ENCODE data around the gene THSD7A.

Gene THSD7A

DNA sequence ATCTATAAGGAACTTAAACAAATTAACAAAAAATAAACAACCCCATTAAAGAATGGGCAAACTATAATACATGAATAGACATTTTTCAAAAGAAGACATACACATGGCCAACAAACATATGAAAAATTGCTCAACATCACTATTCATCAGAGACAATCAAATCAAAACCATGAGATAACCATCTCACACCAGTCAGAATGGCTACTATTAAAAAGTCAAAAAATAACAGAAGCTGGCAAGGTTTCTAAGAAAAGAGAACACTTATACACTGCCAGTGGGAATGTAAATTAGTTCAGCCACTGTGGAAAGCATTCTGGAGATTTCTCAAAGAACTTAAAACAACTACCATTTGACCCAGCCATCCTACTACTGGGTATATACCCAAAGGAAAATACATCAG is 280.5 kb downstream of the THSD7A start:
- no peak overlapping the region for H3K27ac ChIP-seq
- no peak for TF ChIP-seq ZFX (IDR thresholded peaks at IDR 0.05; ENCODE audit: borderline replicate concordance)
- TF ChIP-seq, protein P1, sequence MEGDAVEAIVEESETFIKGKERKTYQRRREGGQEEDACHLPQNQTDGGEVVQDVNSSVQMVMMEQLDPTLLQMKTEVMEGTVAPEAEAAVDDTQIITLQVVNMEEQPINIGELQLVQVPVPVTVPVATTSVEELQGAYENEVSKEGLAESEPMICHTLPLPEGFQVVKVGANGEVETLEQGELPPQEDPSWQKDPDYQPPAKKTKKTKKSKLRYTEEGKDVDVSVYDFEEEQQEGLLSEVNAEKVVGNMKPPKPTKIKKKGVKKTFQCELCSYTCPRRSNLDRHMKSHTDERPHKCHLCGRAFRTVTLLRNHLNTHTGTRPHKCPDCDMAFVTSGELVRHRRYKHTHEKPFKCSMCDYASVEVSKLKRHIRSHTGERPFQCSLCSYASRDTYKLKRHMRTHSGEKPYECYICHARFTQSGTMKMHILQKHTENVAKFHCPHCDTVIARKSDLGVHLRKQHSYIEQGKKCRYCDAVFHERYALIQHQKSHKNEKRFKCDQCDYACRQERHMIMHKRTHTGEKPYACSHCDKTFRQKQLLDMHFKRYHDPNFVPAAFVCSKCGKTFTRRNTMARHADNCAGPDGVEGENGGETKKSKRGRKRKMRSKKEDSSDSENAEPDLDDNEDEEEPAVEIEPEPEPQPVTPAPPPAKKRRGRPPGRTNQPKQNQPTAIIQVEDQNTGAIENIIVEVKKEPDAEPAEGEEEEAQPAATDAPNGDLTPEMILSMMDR (IDR thresholded peaks at IDR 0.05) = no peak

DNA sequence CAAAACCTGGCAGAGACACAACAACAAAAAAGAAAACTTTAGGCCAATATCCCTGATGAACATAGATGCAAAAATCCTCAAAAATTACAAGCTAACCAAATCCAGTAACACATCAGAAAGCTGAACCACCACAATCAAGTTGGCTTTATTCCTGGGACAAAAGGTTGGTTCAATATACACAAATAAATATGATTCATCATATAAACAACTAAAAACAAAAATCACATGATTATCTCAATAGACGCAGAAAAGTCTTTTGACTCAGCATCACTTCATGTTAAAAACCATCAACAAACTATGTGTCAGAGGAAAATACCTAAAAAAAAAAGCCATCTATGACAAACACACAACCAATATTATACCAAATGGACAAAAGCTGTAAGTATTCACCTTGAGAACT is 283.5 kb downstream of the THSD7A start:
- TF ChIP-seq, protein P1 (IDR thresholded peaks at IDR 0.05) = no peak
- TF ChIP-seq ZFX (IDR thresholded peaks at IDR 0.05; ENCODE audit: borderline replicate concordance) = no peak
- no peak overlapping the region for H3K27ac ChIP-seq

DNA sequence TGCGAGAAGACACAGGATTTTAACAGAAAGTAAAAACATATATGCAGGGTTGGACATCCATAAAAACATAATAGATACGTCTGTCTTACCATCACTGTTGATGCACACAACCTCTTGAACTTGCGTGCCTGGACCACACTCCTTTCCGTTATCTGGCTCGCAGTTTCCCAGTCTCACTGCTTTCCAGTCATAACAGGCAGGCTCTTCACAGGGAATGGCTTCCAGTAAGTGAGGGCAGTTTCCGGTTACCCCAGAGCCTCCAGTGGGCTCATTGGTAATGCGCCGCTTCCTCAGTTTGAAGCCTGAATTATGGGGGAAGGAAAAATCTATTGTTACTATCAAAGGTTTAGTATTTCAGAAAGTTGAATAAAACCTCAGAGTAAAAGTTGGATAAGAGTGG is 290.7 kb downstream of the THSD7A start:
- no peak overlapping the region for H3K27ac ChIP-seq
- no peak for TF ChIP-seq ZFX (IDR thresholded peaks at IDR 0.05; ENCODE audit: borderline replicate concordance)
- TF ChIP-seq, protein P1 (IDR thresholded peaks at IDR 0.05) = no peak

- H3K27ac ChIP-seq = no peak overlapping the region
- no peak for TF ChIP-seq ZFX (IDR thresholded peaks at IDR 0.05; ENCODE audit: borderline replicate concordance)
- TF ChIP-seq, protein P1 (IDR thresholded peaks at IDR 0.05) = no peak
These were observed 291.7 kb downstream of the THSD7A start for GRCh38 chr7:11540271-11540761.

DNA sequence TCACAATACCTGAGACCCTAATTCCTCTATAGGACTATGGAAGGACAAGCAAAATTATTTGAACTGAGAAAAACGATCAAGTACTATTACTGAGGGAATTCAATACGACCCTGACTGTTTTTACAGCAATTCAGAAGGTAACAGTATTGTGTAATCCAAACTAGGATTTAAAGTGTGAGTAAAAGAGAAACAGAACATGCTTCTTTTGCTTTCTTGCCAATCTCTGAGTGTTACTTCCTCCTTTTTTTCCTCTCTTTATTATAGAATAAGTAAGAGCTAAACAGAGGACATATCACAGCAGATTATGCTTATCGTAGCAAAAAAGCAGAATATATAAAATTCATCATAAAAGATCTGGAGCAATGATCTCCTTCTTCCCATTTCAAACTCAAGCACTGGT is 292.1 kb downstream of the THSD7A start:
- TF ChIP-seq ZFX (IDR thresholded peaks at IDR 0.05; ENCODE audit: borderline replicate concordance) = no peak
- TF ChIP-seq, protein P1 (IDR thresholded peaks at IDR 0.05) = no peak
- H3K27ac ChIP-seq = no peak overlapping the region

GRCh38 chr7:11538751-11539299 is 293.2 kb downstream of the THSD7A start:
- TF ChIP-seq ZFX (IDR thresholded peaks at IDR 0.05; ENCODE audit: borderline replicate concordance) = no peak
- TF ChIP-seq, protein P1 (IDR thresholded peaks at IDR 0.05) = no peak
- H3K27ac ChIP-seq = no peak overlapping the region

DNA sequence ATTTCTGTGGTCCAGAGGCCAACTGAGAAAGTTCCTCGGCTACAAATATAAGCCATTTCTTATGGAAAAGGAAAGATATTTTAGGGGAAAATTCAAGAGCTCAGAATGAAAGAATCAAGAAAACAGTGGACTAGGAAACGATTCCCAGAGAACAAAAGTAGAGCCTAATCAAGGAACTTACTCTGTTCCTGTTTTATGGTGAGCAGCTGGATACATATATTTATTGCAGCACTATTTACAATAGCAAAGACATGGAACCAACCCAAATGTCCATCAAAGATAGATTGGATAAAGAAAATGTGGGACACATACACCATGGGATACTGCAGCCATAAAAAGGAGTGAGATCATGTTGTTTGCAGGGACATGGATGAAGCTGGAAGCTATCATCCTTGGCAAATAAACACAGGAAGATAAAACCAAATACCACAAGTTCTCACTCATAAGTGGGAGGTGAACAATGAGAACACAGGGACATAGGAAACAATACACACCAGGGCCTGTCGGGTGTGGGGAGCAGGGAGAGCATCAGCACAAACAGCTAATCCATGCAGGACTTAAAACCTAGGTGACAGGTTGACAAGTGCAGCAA is 298.7 kb downstream of the THSD7A start:
- TF ChIP-seq, protein P1 (IDR thresholded peaks at IDR 0.05) = no peak
- TF ChIP-seq ZFX (IDR thresholded peaks at IDR 0.05; ENCODE audit: borderline replicate concordance) = no peak
- H3K27ac ChIP-seq = no peak overlapping the region

Measured in 22Rv1 (cell line).